H9 (cell line): ENCODE results near the gene EVL. TPM values are rescaled to one million over a fixed set of nuclear protein-coding genes. Genes with fewer than 3 reads are reported as not detected.

Source experiments
- DNase-seq: peaks from one replicate; pipeline ENCODE4 v3.0.0-alpha.2; 2017
- H2AFZ ChIP-seq: one replicate; pipeline ENCODE4 v1.6.1; 2013; ENCODE audit warnings: mild to moderate bottlenecking, low read length, control low read depth, moderate library complexity
- H2AK5ac ChIP-seq: 2 replicates; pipeline ENCODE4 v1.6.1; 2013; ENCODE audit warnings: low read length, control low read depth, mixed read lengths; ENCODE audit not compliant: insufficient read length
- H2BK120ac ChIP-seq: one replicate; pipeline ENCODE4 v1.6.1; 2013; ENCODE audit warnings: low read depth, mild to moderate bottlenecking, low read length, control low read depth, inconsistent platforms; ENCODE audit not compliant: poor library complexity, severe bottlenecking
- H2BK12ac ChIP-seq: 2 replicates; pipeline ENCODE4 v1.6.1; 2013; ENCODE audit warnings: low read length, control low read depth, mixed read lengths, low read depth; ENCODE audit not compliant: insufficient read length
- H2BK15ac ChIP-seq: 2 replicates; pipeline ENCODE4 v1.6.1; 2013; ENCODE audit warnings: low read depth, low read length, control low read depth
- H2BK20ac ChIP-seq: one replicate; pipeline ENCODE4 v1.6.1; 2013; ENCODE audit warnings: low read depth, mild to moderate bottlenecking, low read length, control low read depth, inconsistent platforms; ENCODE audit not compliant: poor library complexity, severe bottlenecking
- H2BK5ac ChIP-seq: 2 replicates; pipeline ENCODE4 v1.6.1; 2013; ENCODE audit warnings: low read length, control low read depth, mixed read lengths; ENCODE audit not compliant: insufficient read length
- H3K14ac ChIP-seq: 2 replicates; pipeline ENCODE4 v1.6.1; 2013; ENCODE audit warnings: low read length, control low read depth; ENCODE audit not compliant: insufficient read depth
- H3K18ac ChIP-seq: 2 replicates; pipeline ENCODE4 v1.6.1; 2013; ENCODE audit warnings: low read depth, mild to moderate bottlenecking, mixed read lengths, low read length, control low read depth; ENCODE audit not compliant: insufficient read length
- H3K23ac ChIP-seq: 2 replicates; pipeline ENCODE4 v1.6.1; 2013; ENCODE audit warnings: low read length, control low read depth, mixed read lengths, low read depth; ENCODE audit not compliant: insufficient read length
- H3K23me2 ChIP-seq: 2 replicates; pipeline ENCODE4 v1.6.1; 2013; ENCODE audit warnings: low read depth, mild to moderate bottlenecking, mixed read lengths, low read length, control low read depth; ENCODE audit not compliant: insufficient read length, poor library complexity, severe bottlenecking
- H3K27ac ChIP-seq: 2 replicates; pipeline ENCODE4 v1.5.1; 2013; ENCODE audit warnings: low read length, control low read depth, mixed read lengths, low read depth; ENCODE audit not compliant: insufficient read length
- H3K27me3 ChIP-seq: 2 replicates; pipeline ENCODE4 v1.6.1; 2013; ENCODE audit warnings: low read length, control low read depth, inconsistent platforms; ENCODE audit not compliant: insufficient read depth
- H3K4ac ChIP-seq: 2 replicates; pipeline ENCODE4 v1.6.1; 2013; ENCODE audit warnings: low read depth, mild to moderate bottlenecking, control low read depth, inconsistent platforms, low read length, moderate library complexity
- H3K4me1 ChIP-seq: 2 replicates; pipeline ENCODE4 v1.6.1; 2013; ENCODE audit warnings: low read length, control low read depth, inconsistent platforms; ENCODE audit not compliant: insufficient read depth
- H3K4me2 ChIP-seq: 2 replicates; pipeline ENCODE4 v1.6.1; 2013; ENCODE audit warnings: low read length, control low read depth, mixed read lengths; ENCODE audit not compliant: insufficient read length, insufficient read depth
- H3K56ac ChIP-seq: 2 replicates; pipeline ENCODE4 v1.6.1; 2013; ENCODE audit warnings: low read depth, mild to moderate bottlenecking, mixed read lengths, low read length, control low read depth; ENCODE audit not compliant: insufficient read length
- H3K79me1 ChIP-seq: 2 replicates; pipeline ENCODE4 v1.6.1; 2013; ENCODE audit warnings: low read depth, mild to moderate bottlenecking, moderate library complexity, low read length, control low read depth, inconsistent platforms; ENCODE audit not compliant: insufficient read depth, poor library complexity, severe bottlenecking
- H3K79me2 ChIP-seq: 2 replicates; pipeline ENCODE4 v1.6.1; 2013; ENCODE audit warnings: low read length, control low read depth, inconsistent platforms; ENCODE audit not compliant: insufficient read depth
- H3K9ac ChIP-seq: 2 replicates; pipeline ENCODE4 v1.6.1; 2013; ENCODE audit warnings: low read length, control low read depth, mixed read lengths; ENCODE audit not compliant: insufficient read length; ENCODE audit errors: extremely low read depth
- H3K9me3 ChIP-seq: one replicate; pipeline ENCODE4 v1.6.1; 2013; ENCODE audit warnings: low read depth, low read length, inconsistent platforms; ENCODE audit not compliant: control insufficient read depth
- H3T11ph ChIP-seq: one replicate; pipeline ENCODE4 v1.6.1; 2013; ENCODE audit warnings: mild to moderate bottlenecking, low read length, control low read depth, inconsistent platforms
- H4K20me1 ChIP-seq: one replicate; pipeline ENCODE4 v1.6.1; 2013; ENCODE audit not compliant: control insufficient read depth, insufficient read length, insufficient read depth
- H4K5ac ChIP-seq: 2 replicates; pipeline ENCODE4 v1.6.1; 2013; ENCODE audit warnings: low read depth, mild to moderate bottlenecking, mixed read lengths, low read length, control low read depth; ENCODE audit not compliant: insufficient read length
- H4K8ac ChIP-seq: replicated peaks from 2 replicates; pipeline ENCODE4 v1.6.1; 2013; ENCODE audit warnings: low read length, control low read depth, mixed read lengths, low read depth; ENCODE audit not compliant: insufficient read length
- H4K91ac ChIP-seq: 2 replicates; pipeline ENCODE4 v1.6.1; 2013; ENCODE audit warnings: low read depth, mild to moderate bottlenecking, moderate library complexity, mixed read lengths, low read length, control low read depth; ENCODE audit not compliant: insufficient read length
- H3K27ac Mint-ChIP-seq, 3 experiments: 2 replicates in 2 of 3; 3 replicates in 1 of 3; pipeline ENCODE4 v1.8.0; 2020 to 2021; ENCODE audit warnings: mixed read lengths in 3 of 3, mild to moderate bottlenecking in 1 of 3, moderate library complexity in 1 of 3
- H3K27me3 Mint-ChIP-seq: 2 replicates; pipeline ENCODE4 v1.8.0; 2021; ENCODE audit warnings: low read depth, mild to moderate bottlenecking, moderate library complexity, mixed read lengths
- H3K36me3 Mint-ChIP-seq, 3 experiments: 2 replicates in 2 of 3; 3 replicates in 1 of 3; pipeline ENCODE4 v1.8.0; 2020 to 2021; ENCODE audit warnings: low read depth in 3 of 3, mixed read lengths in 3 of 3; ENCODE audit not compliant: insufficient read depth in 1 of 3
- H3K4me1 Mint-ChIP-seq, 2 experiments: 2 replicates each; pipeline ENCODE4 v1.8.0; 2020; ENCODE audit warnings: mixed read lengths in 2 of 2
- H3K4me3 Mint-ChIP-seq, 2 experiments: 2 replicates in 1 of 2; 3 replicates in 1 of 2; pipeline ENCODE4 v1.8.0; 2020 to 2021; ENCODE audit warnings: mild to moderate bottlenecking in 2 of 2, mixed read lengths in 2 of 2, moderate library complexity in 1 of 2
- H3K9me3 Mint-ChIP-seq, 2 experiments: 2 replicates in 1 of 2; 3 replicates in 1 of 2; pipeline ENCODE4 v1.8.0; 2020; ENCODE audit warnings: mild to moderate bottlenecking in 2 of 2, mixed read lengths in 2 of 2, moderate library complexity in 1 of 2
- CTCF ChIP-seq: fragments of 200-600 bp; sonication (generic); conservative IDR thresholded peaks from 3 replicates; pipeline ENCODE4 v1.8.0; 2021; ENCODE audit warnings: antibody characterized with exemption, mild to moderate bottlenecking
- WGBS: extraction: QIAGEN DNeasy Blood & Tissue Kit; methylation state at CpG from one replicate; pipeline ENCODE4 v1.1.7; 2013; ENCODE audit warnings: missing lambda C conversion rate, low lambda C conversion rate, mixed read lengths; ENCODE audit not compliant: insufficient read length; ENCODE audit errors: extremely low coverage; 5-methylcytosine and 5-hydroxymethylcytosine counted together
- total RNA-seq: library from RNA; stranded (reverse); gene quantifications from 2 replicates; pipeline ENCODE4 v1.2.1, GENCODE V29; 2021

The EVL gene
- total RNA-seq, 1 experiment from 2014 or later: 53.2 TPM

- H3K4ac ChIP-seq: no peak overlapping the region
- no peak overlapping the region for H3K4me3 Mint-ChIP-seq
- no peak overlapping the region for H2BK20ac ChIP-seq
- H4K5ac ChIP-seq: no peak overlapping the region
- H4K91ac ChIP-seq: no peak overlapping the region
- no peak overlapping the region for H2BK5ac ChIP-seq
- H3K9me3 ChIP-seq: no peaks in the 10 kb centered on the region
- H3K23me2 ChIP-seq: no peaks in the 10 kb centered on the region
- H3K23ac ChIP-seq: no peak overlapping the region
- H2AK5ac ChIP-seq: no peak overlapping the region
- no peak overlapping the region for H3K4me2 ChIP-seq
- DNase-seq: no peak
- no peak overlapping the region for H4K8ac ChIP-seq
- peaks cover 2% of the 10 kb centered on the region; the same call in 1 of the 2 replicates for H3K4me1 ChIP-seq
- H3K27me3 ChIP-seq: no peaks in the 10 kb centered on the region
- peaks cover 6 to 10% of the 10 kb centered on the region in 2 experiments for H3K4me1 Mint-ChIP-seq
- no peak for TF ChIP-seq CTCF
- H3K27ac Mint-ChIP-seq: peak overlapping the region in 1 of 3 experiments; percentile 76; a peak in 2 of 7 replicates
- no peak overlapping the region for H2BK12ac ChIP-seq
- no peak overlapping the region for H2BK120ac ChIP-seq
- H3T11ph ChIP-seq: no peak overlapping the region
- no peak overlapping the region for H3K56ac ChIP-seq
- no peaks in the 10 kb centered on the region for H3K79me1 ChIP-seq
- no peak overlapping the region; the same call in 1 of the 2 replicates for H3K14ac ChIP-seq
- no peak overlapping the region for H2BK15ac ChIP-seq
- no peak overlapping the region for H3K27ac ChIP-seq
- WGBS: no CpG with 5 or more reads among the region's 7 CpGs
- H3K36me3 Mint-ChIP-seq: peaks cover 0 to 5% (median 3%) of the 10 kb centered on the region in 3 experiments; a peak in 3 of 7 replicates
- H3K79me2 ChIP-seq: no peaks in the 10 kb centered on the region
- no peak overlapping the region for H3K9ac ChIP-seq
- no peak overlapping the region for H3K18ac ChIP-seq
- H4K20me1 ChIP-seq: no peaks in the 10 kb centered on the region
- no peaks in the 10 kb centered on the region; the same call in 1 of the 2 replicates for H3K27me3 Mint-ChIP-seq
- no peak overlapping the region for H2AFZ ChIP-seq
- no peaks in the 10 kb centered on the region for H3K9me3 Mint-ChIP-seq
Observed at GRCh38 chr14:100141098-100141497, 75.9 kb downstream of the EVL start.
